22Rv1 (cell line): Measurements from ENCODE around the gene TCF12.

Experiments
- H3K27ac ChIP-seq: fragments of 450-650 bp; 2 replicates; pipeline ENCODE4 v1.5.1; 2017
- CTCF ChIP-seq: fragments of 450-650 bp; IDR thresholded peaks from 2 replicates; pipeline ENCODE4 v1.5.1; 2017; ENCODE audit warnings: mild to moderate bottlenecking
- ZFX ChIP-seq: fragments of 450-650 bp; IDR thresholded peaks from 2 replicates; pipeline ENCODE4 v1.6.1; 2017; ENCODE audit warnings: antibody characterized with exemption, borderline replicate concordance

The TCF12 gene

GRCh38 chr15:56977232-56977631 is 58.8 kb downstream of the TCF12 start:
- no peak overlapping the region for H3K27ac ChIP-seq
- no peak for TF ChIP-seq CTCF
- no peak for TF ChIP-seq ZFX

- TF ChIP-seq ZFX (no peak), CTCF (no peak)
- peak overlapping the region; percentile 49 for H3K27ac ChIP-seq
Measured at GRCh38 chr15:56978898-56979662, 60.6 kb downstream of the TCF12 start.

GRCh38 chr15:56980473-56980872 is 62.0 kb downstream of the TCF12 start:
- H3K27ac ChIP-seq, result no peak overlapping the region
- TF ChIP-seq CTCF, result no peak
- no peak for TF ChIP-seq ZFX

GRCh38 chr15:56981160-56981559 is 62.7 kb downstream of the TCF12 start:
- H3K27ac ChIP-seq, result no peak overlapping the region
- TF ChIP-seq CTCF (no peak), ZFX (no peak)

- TF ChIP-seq ZFX, result no peak
- no peak for TF ChIP-seq CTCF
- no peak overlapping the region for H3K27ac ChIP-seq
Measured at GRCh38 chr15:56982987-56983386, 64.5 kb downstream of the TCF12 start.

GRCh38 chr15:56984681-56985481 is 66.4 kb downstream of the TCF12 start:
- TF ChIP-seq ZFX (no peak), CTCF (no peak)
- no peak overlapping the region for H3K27ac ChIP-seq

GRCh38 chr15:56985856-56986255 is 67.4 kb downstream of the TCF12 start:
- H3K27ac ChIP-seq, result no peak overlapping the region

More at GRCh38 chr15:56985856-56986255, 67.4 kb downstream of the TCF12 start:
- TF ChIP-seq CTCF (no peak), ZFX (no peak)
